GM18519 (cell line): ENCODE data around the gene NRP1.

Source experiments
- ATAC-seq: cut with Tn5 transposase; IDR thresholded peaks from one replicate; pipeline ENCODE4 v1.9.1; 2021; ENCODE audit warnings: mild to moderate bottlenecking, moderate library complexity; ENCODE audit not compliant: unreplicated experiment, low FRiP score

Gene NRP1

DNA sequence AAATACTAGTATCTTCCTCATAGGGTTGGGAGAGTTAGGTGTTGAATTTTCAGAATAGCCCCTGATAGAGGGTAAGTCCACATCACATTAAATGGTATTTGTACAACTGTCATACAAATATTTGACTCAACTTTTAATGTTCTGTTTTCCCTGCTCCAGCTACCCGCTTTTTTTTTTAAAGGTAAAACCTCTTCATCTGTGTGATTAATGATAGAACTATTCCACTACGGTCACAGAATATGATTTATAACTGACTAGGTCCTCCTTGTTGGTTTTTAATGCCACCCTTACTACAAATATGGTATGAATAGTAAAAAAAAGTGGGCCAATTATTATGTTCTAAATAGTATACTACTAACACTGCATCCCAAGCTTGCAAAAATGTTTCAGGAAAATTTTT is 15.6 kb upstream of the NRP1 start:
- no peak for ATAC-seq

DNA sequence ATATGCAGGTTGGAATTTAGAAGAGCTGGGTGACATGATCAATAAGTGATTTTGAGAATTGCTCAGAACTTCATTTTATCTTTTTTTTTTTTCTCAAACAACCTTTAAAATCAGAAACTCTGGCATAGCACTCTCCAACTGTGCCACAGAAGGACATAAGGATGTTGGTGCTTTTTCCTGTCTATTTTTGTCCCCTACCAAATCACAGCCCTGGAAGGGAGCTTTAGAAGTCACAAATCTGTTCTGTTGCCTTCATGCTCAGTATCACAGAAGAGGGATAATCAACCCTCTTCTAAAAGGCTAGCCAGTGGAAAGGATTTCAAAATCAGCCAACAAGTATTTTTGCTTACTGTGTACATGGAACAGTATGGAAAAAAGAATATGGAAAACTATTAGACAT is 14.8 kb upstream of the NRP1 start:
- no peak for ATAC-seq

DNA sequence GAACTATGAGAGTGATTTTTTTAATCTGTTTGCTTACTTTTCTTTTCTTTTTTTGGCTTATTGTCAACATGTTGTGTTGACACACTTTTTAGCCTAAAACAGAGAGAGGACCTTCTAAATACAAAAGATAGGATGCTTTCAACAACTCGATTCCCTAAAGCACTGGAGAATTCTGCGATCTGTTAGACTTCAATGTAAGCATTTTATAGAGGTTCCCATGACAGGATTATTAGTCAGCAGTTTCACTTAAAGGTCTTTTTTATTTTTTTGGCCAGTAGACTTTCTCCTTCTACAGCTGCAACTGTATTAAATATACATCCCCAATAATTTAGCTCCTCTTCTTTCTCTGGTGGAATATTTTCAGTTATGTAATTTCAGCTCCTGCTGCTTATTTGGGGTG is 12.7 kb upstream of the NRP1 start:
- no peak for ATAC-seq

DNA sequence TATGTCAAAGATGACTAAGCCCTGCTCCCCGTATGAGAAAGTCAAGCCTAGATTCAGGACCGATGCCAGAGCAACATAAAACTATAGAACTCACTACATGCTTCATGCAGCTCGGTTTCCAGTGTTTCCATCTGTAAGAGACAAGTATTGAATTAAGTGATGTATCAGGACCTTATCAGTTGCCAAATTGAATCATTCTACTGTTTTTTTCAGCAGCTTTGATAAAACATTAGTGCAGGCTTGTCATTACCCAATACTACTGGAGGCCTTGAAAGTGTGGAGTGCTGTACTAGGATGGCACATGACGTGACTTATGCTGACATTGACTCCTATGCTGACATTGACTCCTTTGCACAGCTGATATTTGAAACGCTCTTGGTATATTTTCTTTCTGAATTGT is 10.8 kb upstream of the NRP1 start:
- no peak for ATAC-seq

DNA sequence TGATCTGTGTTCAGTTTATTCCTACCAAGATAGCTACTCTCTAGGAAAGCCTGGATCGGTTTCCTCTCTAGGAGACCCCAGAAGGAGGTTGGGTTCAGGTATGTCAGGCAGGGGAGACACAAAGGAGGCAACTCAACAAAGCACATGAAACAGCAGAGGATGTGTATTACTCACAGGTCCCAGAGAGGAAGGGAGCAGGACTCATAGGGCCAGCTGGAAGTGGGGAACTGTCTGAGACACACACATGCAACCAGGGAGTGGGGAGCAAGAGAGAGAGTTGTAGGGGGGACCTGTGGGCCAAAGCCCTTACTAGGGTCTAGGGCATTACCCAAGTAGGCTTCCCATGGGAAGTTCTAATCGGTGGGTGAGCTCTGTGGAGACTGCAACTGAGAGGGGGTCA is 10.2 kb upstream of the NRP1 start:
- ATAC-seq: no peak

DNA sequence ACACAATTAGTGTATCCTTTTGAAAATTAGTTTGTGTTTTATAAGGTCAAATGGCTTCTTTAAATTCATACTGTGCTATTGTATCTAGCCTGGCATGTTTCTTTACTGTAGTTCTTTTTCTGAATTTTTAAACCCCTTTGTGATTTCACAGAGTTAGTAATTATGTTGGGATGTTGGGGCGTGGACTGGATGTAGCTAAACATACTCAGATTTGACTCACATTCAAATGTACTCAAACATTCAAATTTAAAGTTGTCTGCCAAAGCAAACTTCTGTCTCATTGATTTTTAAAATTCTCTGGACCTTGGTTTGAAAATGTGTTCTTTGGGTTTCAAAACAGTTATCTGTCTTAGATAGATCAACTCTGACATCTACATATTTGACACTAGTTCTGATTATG is 7.2 kb upstream of the NRP1 start:
- ATAC-seq: no peak

DNA sequence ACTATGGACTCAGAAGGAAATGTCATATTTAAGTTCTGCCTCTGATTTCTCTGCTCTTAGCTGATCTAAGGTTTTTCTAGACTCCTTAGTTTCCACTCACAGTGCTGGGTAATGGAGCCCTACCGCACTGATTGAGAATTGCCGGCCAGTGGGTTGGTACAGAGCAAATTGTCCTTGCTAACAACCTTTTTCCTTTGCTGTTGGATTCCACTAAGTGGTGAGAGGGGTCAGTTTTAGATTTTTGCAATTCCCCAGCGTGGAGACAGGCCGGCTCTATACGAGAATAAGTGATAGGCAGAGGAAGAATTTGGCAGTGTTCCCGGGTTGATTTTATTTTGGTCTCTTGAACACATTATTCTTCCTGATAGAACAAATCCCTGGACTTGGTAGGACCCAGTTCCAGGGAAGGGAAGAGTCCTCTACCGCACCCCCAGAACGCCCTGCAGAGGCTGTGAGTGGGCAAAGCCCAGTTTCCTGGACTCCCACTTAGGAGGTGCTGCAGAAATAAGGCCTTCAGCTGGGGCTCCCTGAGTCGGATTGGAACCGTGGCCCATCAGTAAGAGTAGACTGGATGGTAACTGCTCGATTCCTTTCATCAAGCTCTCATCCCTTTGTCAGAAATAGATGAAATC is 3.0 kb upstream of the NRP1 start:
- ATAC-seq: no peak

DNA sequence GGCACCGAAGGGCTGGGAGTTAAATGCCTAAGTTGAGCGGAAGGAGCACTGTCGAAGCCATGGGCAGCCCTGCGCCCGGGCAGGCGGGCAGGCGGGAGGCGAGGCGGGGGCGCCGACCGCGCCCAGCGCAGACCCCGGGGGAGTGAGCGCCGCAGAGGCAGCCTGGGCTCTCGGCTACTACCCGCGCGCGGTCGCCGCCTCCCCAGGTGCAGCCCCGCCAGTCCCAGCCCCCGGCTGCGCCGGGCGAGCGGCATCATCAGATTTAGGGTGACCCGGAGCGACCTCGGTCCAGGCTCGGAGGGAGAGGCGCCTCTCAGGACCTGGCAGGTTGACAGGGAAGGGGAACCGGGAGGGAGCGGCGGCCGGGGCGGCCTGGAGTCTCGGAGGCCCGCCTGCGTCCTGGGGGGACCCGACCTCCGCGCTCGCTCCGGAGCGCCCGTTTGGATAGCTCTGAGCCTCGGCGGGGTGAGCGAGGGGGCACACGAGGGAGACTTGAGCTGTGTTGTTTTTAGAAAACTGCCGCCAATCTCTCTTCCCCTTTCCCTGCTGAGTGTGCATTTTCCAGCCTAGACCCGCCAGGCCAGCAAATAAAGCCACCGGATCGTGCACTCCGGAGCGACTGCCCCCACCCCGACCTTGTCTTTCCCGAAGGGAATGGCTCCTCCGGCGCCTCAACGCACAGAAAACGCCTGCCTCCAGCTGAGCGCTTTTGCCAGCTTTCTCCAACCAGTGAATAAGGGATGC is 2.3 kb upstream of the NRP1 start:
- ATAC-seq: no peak

DNA sequence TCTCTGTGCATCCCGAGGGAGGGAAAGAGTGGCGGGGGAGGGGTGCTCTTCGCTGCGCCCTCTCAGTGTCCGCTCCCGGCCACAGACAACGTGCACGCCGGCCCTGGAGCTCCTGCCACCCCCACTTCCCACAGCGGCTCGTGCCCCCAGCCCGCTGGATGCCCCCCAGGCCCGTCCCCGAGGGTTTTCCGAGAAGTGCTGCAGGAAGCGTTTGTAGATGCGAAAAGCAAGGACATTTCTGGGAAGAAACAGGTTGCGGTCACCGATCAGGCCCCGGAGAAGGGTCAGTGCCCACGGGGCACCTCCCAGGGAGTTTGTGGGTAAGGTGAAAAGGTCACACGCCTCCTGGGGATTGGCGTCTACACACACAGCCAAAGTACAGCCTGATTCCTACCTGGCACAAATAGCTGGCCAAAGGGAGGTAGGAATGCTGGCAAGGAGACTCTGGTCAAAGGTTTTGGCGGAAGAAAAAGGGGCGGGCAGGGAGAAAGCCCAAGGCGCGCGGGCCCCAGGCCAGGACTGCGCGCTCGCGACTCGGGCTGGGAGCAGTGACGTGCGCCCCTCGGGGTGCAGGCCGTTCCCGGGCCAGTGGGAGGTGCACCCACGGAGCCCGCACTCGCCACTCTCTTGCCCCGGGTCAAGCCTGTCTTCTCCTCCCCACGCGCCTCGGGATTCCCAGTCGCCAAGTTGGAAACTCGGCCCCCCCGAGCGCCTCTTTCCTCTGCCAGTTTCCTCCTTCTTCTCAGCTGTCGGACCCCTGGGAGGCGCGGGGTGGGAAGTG is 1.5 kb upstream of the NRP1 start:
- no peak for ATAC-seq

DNA sequence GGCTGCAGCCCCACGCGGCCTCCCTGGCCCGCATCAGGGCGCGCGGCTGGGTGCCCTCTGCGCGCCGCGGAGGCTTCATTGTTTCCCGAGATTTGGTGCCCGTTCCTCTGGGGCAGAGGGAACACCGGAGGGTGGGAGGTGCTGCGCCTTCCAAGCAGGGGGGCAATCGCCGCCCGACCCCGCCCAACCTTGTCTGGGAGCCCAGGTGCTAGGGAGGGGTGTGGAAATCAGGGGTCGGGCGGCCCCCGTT is 1.0 kb upstream of the NRP1 start:
- no peak for ATAC-seq

DNA sequence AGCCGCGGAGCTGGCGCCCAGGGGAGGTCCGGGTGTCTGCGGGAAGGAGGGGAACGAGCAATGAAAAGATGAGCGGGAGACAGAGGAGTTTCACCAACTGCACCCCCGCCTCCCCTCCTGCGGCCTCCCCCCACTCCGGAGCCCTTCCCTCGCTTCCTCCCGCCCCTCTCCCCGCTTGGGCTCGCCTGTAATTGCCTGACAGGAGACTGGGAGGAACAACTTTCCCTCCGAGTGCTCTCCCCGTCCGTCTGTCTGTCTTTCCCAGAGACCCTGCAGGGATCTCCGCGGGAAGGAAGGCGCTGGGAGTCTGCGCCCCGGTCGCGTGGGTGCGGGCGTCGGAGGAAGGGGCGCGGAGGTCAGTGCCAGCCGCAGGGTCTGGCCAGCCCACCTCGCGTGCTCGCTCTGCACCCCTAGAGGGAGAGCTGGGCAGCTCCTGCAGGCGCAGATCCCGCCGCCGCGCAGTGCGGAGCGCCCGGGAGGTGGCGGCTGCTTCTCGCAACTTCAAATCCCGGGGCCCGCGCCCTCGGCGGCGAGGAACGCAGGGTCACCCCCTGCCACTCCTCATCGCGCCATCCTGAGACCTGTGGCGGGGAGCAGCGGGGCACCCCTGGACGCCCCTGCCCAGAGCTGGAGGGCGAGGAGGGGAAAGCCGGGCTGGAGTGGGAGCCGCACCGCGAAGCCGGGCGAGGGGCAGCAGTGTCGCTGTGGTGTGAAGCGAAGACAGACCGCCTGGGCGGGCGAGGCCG is 511 bp upstream of the NRP1 start:
- ATAC-seq: no peak

DNA sequence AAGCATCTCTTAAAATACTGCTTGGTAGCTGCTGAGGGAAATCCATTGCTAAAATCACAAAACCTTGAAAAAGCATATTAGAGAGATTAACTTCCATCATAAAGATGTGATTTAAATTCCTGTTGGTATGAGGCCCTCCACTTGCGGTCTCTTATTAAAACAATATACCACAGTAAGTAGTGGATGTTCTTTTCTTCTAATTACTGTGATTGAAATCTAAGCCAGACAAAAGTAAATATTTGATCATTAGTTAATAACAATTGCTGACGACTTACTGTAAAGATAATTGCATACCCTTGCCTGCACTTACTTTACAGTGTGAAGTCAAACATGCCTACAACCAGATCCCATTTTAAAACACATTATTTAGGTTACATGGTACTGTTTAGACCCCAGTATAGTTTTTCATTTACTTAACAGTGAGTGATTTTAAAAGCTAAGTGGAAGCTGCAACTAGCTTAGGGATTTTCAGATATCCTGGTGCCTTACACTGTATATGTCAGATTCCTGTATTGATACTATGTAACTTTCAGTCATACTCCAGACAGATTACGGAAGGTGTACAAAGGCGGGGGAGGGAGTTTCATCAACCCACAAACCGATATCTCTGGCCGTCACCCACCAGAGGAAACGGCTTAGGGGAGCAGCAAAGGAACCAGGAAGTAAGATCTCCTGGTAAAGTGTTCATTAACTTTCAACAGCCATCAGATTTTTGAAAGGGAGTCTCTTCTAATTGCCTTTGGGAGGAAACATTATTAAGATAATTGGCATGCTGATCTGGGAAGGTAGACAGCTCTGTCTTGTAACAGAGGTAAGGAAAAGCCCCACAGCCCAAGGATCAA is 986 bp downstream of the NRP1 start:
- ATAC-seq: no peak

DNA sequence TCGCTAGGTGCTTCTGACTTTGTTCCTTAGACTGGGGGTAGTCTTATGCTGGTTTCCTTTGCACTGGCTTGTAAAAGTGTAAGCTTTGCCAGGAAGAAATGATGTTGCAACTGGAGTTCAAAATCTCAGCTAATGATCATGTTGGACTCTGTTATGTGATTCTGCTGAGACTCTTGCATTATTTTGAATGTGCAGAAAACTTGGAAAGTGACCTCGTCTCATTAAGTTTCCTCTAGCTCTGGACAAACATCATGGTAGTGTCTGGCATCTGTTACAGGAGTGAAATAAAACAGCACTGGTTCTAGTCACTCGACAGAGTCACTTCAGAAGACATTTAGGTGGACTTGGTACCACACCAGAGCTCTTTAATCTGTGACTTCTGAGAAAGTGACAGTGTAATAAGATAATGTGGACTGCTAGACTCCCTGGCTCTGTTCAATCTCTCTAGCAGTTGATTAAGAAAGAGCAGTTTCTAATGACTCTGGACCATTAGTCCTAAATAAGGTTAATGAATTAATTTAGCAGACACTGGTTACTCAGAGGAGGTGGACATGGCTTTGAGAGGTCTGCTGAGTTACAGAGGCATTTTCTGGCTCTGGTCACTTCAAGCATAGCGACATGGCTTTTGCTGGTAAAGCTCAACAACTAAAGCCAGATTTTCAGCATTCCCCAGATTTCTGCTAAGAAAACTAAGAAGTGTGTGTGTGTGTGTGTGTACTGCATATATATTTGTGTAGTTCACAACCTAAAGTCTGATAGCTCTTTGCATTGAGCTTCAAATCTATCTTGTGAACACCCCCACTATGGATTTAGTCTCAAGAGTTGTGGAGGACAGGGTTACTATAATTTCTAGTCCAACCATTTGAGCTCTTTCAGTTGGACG is 2.0 kb downstream of the NRP1 start:
- no peak for ATAC-seq

DNA sequence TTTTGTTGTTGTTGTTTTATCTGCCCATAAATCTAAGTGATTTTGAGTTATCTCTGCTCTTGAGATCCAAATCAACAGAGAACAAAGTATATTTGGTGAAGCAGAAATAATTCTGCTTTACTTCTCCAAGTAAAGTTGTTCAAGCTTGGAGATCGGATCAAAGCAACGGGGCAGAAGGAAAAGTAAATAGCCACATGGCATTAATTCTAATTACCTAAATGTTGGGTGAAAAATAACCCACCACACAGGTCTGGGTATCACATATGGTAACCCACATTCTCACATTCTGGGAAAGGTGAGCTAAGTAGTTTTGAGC is 3.1 kb downstream of the NRP1 start:
- no peak for ATAC-seq

DNA sequence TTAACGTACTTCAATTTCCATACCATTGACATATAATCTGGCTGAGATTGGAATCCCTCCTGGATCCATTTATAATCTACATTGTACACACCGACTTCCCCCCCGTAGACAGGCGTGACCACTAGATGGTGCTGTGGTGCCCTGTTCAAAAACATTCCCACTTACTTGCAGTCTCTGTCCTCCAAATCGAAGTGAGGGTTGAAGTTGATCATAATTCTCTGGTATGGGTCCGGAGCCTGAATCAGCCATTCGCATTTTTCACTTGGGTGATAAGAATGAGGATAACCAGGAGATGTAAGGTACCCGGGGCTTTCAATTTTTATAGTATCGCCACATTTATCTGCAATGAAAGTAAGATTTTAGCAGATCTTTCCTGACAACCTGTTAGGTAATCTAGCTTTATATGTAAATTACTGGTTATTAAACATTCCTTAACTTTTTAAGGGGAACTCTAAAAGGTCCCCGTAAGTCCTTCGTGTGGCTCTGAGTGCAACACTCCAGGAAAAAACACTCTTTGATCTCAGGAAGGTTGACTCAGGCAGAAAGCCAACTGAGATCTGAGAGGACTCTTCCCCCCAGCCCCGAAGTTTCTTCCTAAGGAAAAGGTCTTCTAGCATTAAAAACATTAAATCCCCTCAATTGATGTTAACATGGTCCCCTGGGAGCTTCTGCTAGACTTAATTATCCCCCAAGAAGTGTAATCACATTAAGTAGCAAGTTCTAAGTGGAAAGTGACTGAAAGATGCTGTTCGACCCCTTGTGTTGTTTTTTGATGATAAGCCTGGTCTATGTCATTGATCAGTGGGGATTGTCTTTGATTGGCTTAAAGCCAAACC is 3.7 kb downstream of the NRP1 start:
- ATAC-seq: no peak

DNA sequence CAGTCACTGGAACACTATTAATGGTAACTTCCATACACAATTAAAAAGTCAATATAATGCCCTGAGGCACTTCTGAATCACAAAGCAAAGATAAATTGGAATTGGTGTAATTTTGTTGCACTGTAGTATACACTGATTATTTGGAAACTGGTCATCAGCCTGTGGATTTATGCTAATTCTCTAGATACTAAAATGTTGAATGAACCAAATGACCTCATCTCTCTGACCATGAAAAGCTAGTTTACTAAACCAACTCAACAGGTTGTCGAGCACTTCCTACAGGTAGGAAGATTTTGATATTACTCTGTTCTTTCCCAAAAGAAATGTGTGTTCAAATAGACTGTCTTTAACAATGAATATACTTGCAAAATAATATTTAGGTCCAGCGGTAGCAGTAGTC is 5.3 kb downstream of the NRP1 start:
- ATAC-seq: no peak

DNA sequence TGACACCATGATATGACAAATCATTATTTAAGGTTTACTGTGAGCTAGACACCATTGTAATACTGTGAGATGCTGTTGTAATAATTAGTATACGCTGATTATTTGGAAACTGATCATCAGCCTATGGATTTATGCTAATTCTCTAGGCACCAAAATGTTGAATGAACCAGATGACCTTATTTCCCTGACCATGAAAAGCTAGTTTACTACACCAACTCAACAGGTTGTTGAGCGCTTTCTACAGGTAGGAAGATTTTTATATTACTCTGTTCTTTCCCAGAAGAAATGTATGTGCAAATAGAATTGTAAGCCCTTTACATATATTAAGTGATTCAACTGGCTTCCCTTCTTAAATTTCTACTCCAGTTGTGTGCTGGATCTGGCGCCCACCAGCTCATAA is 6.2 kb downstream of the NRP1 start:
- ATAC-seq: no peak

DNA sequence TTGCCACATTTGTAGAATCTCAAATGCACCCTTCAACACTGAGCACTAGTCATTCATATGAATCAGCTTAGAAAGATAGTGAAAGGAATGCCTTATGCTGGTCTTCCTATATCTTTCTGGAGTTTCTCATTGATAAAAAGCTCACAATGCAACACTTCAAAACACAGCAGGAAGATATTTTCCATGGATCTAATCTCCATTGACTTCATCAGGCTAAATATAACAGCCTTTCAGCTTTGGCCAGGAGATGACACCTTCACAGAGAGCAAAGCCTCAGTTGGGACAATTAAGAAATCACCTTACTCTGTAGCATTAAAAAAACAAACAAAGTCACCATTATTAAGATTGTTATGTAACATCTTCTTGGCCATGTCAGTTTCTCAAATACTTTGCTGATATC is 6.7 kb downstream of the NRP1 start:
- no peak for ATAC-seq

DNA sequence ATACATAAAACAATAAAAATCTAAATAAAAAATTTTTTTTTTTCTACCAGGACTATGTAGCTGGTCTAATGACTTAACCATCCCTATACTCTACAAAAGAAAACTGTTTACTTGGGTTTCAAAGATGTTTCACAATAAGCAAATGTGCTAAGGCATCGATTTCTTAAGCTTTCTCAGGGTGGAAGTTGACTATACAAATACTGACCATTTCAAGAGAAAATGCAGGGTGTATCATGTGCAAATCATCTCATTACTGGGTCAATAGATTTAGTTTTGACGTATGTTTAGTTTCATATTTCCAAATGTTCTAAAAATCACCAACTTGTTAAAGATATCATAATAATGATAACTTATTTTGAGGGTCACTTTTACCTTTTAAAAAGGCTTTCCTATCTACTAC is 7.5 kb downstream of the NRP1 start:
- no peak for ATAC-seq
